Keratinocyte (primary cell): ENCODE results near the gene UQCC3.

Experiments
- EZH2 ChIP-seq: IDR thresholded peaks from one replicate; pipeline ENCODE4 v1.6.1; 2012; ENCODE audit warnings: inconsistent platforms, mild to moderate bottlenecking, low read length, moderate library complexity
- TF ChIP-seq, protein P1 (sequence below), 3 experiments: IDR thresholded peaks in 1 of 3; conservative IDR thresholded peaks in 1 of 3; optimal IDR thresholded peaks in 1 of 3; 2 replicates in 2 of 3; 3 replicates in 1 of 3; pipeline versions ENCODE3 to v1.5.1; 2011; ENCODE audit warnings: low read length in 3 of 3, mild to moderate bottlenecking in 3 of 3, moderate library complexity in 2 of 3, control low read depth in 1 of 3, inconsistent platforms in 1 of 3; ENCODE audit not compliant: insufficient read depth in 2 of 3; ENCODE audit errors: extremely low read depth in 1 of 3

DNA sequence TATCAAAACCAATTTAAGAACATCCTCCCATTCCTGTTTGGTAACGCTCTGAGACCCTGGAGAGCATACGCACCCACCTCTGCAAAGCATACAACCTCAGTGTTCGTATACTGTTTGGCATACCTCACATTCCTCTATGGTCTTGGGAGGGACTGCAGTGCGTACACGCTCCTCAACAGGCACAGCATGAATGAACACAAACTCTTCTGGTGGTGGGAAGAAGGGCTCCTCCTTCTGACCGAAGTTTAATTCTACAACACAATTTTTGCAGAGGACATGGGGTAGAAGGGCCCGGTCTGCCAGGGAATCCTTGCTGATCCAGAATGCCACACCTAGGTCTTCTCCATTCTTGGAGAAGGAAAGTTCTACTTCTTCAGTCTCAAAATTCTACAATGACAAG lies 50.5 kb downstream of the UQCC3 start:
- TF ChIP-seq, protein P1, sequence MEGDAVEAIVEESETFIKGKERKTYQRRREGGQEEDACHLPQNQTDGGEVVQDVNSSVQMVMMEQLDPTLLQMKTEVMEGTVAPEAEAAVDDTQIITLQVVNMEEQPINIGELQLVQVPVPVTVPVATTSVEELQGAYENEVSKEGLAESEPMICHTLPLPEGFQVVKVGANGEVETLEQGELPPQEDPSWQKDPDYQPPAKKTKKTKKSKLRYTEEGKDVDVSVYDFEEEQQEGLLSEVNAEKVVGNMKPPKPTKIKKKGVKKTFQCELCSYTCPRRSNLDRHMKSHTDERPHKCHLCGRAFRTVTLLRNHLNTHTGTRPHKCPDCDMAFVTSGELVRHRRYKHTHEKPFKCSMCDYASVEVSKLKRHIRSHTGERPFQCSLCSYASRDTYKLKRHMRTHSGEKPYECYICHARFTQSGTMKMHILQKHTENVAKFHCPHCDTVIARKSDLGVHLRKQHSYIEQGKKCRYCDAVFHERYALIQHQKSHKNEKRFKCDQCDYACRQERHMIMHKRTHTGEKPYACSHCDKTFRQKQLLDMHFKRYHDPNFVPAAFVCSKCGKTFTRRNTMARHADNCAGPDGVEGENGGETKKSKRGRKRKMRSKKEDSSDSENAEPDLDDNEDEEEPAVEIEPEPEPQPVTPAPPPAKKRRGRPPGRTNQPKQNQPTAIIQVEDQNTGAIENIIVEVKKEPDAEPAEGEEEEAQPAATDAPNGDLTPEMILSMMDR (optimal IDR thresholded peaks at IDR 0.05 in 1 of 3, IDR thresholded peaks at IDR 0.05 in 1 of 3, conservative IDR thresholded peaks at IDR 0.05 in 1 of 3; ENCODE audit: extremely low read depth in 1 of 3, insufficient read depth in 2 of 3, low read length in 3 of 3), result peak in 2 of 3 experiments; percentile 15 to 26
- TF ChIP-seq EZH2, result no peak
